Effector CD8-positive, alpha-beta T cell (primary cell): Measurements from ENCODE around the gene SIVA1.

Experiments used
- DNase-seq: peaks from one replicate; lab custom pipeline; 2025; lab: John Stamatoyannopoulos, UW

Gene SIVA1

GRCh38 chr14:104797115-104798044 lies 44.4 kb downstream of the SIVA1 start:
- no peak for DNase-seq

DNA sequence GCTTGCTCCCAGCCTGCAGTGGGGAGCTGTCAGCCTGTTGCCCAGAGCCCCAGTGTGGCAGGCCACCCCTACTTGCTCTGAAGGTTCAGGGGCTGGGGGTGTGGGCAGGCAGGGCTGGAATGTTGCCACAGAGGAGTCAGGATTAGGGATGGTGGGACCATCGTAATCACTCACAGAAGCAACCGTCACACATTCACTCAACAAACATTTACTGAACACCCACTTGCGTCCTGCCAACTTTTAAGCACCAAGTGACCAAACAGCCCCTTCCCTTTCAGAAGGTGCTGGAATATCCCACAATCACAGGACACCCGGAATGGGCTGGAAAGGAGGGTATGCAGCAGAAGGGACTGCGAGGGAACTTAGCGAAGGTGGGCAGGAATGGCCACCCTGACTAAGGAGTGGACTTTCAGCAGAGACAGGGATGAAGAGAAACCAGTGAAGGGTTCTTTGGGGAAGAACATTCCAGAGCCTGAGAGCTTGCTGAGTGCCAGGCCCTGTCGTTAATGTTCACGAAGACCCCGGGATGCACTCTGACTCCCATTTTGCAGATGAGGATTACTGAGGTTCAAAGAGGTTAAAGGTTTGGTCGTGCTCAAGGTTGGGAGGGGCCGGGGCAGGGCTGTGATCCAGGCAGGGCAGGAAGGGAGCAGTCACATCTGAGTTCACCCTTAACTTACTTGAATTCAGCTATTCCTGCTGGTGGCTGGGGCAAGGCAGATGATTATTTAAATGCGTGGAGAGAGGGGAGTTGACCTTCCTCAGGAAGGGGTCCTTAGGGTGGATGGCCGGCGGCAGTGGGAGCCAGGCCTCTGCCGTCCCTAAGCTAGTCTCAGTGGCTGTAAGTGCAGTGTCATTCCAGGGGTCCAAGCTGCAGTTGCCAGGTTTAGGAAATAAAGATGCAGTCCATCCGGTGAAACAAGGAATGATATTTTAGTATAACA lies 45.6 kb downstream of the SIVA1 start:
- DNase-seq, result no peak

DNA sequence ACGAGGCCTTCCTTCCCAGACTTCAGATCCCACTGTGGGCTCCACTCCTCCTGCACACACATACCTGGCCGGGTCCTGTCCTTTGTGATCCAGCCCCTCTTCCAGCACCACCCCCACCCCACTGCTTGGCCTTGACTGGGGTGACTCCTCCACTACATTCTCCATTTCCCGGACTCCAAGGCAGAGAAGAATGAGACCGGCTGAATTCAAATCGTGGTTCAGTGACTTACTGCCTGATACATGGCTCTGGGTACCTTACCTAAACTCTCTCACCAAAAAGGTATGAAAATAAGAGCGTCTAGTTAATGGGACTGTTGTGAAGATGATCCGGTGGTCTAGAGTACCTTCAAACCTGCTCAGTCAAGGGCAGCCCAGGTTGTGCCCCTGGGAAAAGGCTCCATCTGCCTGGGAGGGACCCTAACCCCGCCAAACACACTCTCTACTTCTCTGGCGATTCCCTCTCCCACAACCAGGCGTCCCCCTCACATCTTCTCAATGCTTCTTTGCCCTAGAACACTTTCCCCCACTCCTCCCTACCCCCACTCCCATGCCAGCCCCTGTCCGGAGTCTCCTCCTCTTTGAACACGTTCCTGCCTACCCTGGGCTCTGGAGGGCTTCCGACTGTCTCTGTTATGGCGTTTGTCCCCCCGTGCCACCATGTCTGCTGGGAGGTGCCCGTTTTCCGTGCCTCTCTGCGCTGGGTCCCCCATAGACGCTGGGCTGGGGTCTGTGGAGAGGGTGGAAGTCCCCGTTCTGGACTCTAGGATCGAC lies 46.5 kb downstream of the SIVA1 start:
- DNase-seq, result peak; percentile 11

GRCh38 chr14:104800015-104800770 lies 47.2 kb downstream of the SIVA1 start:
- peak; percentile 63 for DNase-seq

DNA sequence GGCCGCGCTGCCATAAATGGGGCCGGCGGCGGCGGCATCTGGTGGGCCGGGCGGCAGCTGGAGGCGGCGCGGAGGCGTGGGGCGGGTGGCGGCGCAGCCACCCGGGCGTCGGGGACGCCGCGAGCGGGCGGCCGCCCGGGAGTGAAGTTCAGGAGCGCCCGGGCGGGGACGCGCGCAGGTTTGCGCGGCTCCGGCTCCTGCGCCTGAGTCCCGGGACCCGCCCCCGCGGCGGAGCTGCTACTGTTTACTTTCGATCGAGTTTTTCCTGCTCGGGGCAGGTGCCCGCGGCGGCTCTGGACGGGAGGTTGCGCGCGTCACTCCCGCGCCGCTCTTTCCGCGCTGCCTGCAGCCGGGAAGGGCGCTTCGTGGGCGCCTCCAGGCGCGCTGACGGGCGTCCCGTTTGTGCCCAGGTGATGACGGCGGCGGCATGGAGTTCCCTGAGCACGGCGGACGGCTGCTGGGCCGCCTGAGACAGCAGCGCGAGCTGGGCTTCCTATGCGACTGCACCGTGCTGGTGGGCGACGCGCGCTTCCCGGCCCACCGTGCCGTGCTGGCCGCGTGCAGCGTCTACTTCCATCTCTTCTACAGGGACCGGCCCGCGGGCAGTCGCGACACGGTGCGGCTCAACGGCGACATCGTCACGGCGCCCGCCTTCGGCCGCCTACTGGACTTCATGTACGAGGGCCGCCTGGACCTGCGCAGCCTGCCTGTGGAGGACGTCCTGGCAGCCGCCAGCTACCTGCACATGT lies 48.0 kb downstream of the SIVA1 start, which contains the start of gene ZBTB42:
TSS of gene ZBTB42 (plus strand) at position 331 of the 749 bp plus-strand sequence. CDS start at position 428, 97 bp downstream.
- DNase-seq, result peak; percentile 59

GRCh38 chr14:104801520-104802393 lies 48.8 kb downstream of the SIVA1 start:
- no peak for DNase-seq

DNA sequence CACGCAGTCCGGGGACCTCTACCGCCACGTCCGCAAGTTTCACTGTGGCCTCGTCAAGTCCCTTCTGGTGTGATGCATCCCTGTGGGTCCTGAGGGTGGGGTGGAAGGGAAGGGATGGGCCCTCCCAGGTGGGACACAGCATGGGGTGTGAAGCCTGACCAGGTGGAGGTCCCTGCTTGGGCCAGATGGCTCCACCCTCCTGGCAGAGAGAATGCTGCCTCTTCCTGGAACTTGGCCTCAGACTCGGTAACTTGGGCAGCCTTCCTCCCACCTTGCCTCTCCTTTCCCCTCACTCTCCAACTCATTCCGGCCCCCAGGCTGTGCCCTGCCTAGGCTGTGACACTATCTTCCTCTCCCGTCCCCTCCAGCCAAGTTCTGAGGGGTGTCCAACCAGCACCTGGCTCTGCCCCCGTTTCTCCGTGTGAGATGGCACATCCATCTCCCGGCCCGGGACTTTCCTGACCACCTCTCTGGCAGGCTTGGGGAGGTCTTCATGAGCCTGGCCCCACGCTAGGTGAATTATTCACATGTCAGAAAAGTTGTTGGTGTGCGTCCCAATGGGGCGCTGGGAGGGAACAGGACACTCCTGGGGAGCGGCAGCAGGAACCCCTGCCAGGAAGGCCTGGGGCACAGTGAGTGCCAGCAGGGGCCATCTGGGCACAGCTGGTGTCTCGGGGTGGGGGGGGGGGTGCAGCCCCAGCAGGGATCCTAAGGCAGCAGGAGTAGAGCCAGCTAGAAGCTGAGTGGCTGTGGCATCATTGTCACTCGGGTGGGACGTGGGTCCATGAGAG lies 49.6 kb downstream of the SIVA1 start:
- no peak for DNase-seq

DNA sequence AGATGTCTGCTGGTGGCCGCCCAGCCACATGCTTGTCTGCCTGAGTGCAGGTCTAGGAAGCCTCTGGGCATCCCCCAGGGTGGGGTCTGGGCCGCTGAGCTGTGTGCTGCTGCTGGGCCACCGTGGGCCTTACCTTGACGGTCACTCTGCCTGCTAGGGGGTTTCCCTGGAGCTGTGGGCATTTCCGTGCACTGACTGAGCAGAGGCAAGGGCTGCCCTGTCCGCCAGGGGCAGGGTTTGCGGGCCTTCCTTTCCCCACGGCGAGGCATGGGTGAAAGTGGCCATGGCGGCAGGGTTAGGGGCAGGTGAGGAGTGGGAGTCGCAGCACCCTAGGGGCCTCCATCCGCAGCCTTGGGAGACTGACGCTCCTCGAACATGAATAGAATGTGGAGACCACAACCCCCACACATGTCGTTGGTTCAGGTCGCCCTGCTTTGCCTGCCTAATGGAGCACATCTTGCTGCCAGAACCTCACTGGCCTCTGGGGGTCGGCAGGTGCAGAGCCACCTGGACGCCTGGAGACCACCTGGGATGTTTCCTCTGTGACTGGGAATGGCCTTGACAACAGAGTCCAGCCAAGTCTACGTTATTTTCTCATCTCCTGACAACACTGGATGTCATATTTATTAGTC lies 50.4 kb downstream of the SIVA1 start:
- no peak for DNase-seq

DNA sequence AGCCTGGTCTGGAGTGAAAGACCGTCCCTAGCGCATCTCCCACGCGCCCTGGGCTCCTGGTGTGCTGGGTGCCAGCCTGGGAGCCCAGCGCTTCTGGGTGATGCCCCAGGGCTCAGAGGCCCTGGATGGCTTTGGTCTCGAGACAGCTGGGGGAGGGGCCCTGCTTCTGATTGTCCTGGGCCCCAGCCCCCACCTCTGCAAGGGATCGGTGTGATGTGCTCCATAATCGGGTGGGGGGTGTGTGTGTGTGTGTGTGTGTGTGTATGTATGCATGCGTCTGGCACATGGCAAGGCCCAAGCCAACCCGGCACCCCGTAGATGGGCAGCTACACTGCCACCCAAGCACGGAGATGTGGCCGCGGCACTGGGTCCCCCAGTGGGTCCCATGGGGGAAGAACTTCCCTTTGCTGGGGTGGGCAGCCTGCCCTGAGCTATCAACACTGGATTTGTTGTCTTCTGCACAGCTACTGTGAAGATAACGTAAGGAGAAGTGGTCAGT lies 51.0 kb downstream of the SIVA1 start:
- no peak for DNase-seq

DNA sequence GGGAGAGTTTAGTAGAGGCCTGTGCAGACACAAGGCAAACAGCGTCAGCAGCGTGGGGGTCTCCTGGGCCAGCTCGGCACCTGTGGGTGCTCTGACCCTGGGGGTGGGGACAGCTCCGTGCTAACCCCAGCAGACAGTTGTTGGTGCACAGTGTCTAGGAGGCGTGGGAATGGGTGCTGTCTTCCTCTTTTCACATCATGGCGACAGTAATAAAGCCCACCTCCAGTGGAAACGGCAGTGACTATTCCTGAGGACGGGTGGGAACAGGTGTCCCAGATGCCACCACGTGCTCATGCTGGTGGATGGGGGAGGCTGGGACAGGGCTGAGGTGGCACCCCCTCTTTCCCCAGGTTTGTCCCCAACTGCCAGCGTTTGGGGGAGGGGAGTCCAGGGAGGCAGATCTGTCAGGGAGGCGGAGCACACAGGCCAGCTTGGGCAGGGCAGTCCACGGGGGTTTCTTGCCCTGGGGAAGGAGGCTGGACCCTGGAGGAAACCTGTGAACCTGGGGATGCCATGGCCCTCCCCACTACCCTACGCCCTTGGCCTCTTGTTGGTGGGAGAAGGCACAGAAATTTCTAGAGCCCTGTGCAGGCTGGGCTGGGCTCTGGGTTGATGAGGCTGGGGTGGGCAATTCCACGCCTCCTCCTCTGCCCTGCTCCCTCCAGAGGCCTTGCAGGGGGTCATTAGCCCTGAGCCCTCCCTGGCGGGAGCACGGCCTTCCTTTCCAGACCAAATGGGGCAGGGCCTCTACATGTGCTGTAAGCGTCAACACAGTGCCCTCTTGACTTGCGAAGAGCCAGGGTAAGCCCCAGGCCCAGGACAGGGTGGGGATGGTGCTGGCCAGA lies 51.8 kb downstream of the SIVA1 start:
- no peak for DNase-seq

- no peak for DNase-seq
Measured at GRCh38 chr14:104805326-104805678, 52.4 kb downstream of the SIVA1 start.

- no peak for DNase-seq
Measured at GRCh38 chr14:104805941-104806624, 53.1 kb downstream of the SIVA1 start.

GRCh38 chr14:104806625-104807465 lies 53.9 kb downstream of the SIVA1 start:
- no peak for DNase-seq

- no peak for DNase-seq
Measured at GRCh38 chr14:104808456-104808855, 55.5 kb downstream of the SIVA1 start.
